ENCODE results near the gene ETFA. TPM values are rescaled to one million over a fixed set of nuclear protein-coding genes. Genes with fewer than 3 reads are reported as not detected.

ETFA gene
- polyA plus RNA-seq, 2 of the 4 experiments (the other 2 are of a cell fraction): 243 to 412 TPM

DNA sequence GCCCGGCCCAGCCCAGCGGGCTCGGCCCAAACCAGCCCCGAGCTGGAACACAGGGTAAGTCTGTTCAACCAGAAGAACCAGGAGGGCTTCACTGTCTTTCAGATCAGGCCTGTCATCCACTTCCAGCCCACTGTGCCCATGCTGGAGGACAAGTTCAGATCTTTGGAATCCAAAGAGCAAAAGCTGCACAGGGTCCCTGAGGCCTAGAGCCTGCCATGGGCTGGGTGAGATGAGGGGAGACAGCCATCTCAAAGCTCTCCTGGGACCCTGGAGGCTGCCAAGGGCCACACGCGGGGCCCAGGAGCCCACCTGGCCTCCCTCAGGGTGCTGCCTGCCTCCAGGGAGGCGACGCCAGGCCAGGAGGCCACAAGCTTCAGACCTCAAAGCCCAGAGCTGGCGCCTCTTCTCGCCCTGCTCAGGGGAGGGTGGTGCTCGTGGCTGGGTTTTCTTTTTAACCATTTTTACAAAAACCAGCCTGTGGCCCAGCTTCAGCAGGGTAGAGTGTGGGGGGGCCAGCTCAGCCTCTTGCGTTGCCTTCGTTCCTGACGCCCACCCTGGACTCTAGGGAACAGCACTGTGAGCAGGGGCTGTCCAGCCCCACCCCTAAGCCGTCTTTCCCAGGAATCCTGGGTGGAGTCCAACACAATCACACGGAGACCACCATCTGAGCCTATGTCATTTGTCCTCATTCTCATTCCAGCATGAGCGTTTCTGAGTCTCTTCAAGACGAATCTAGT, 107.0 kb downstream of the ETFA start:
- ATAC-seq (no peak), DNase-seq (ENCODE audit: low read depth in 1 of 2, low spot score in 1 of 2) (no peak), FAIRE-seq (no peak)
- no peak overlapping the region for H3K4me3 ChIP-seq
- no peaks in the 10 kb centered on the region for H3K9me3 ChIP-seq
- CTCF ChIA-PET: interaction anchor here (0.8 to 14.0 kb wide), 5 partner anchors 10 to 57 kb away, joined by 3 to 115 read pairs (median 5); no protein-coding TSS in a partner anchor
- WGBS (ENCODE audit: missing lambda C conversion rate): 91% methylated on average over 18 of the region's 18 CpGs
- H3K27ac ChIP-seq: no peak overlapping the region
- H3K4me1 ChIP-seq: peaks cover 4% of the 10 kb centered on the region
- POLR2A ChIA-PET: no interaction called here
- TF ChIP-seq RFX5 (IDR thresholded peaks at IDR 0.05) (no peak), MAZ (IDR thresholded peaks at IDR 0.05; ENCODE audit: borderline replicate concordance, low read depth, low read length) (no peak)
- H3K4me2 ChIP-seq: no peak overlapping the region

DNA sequence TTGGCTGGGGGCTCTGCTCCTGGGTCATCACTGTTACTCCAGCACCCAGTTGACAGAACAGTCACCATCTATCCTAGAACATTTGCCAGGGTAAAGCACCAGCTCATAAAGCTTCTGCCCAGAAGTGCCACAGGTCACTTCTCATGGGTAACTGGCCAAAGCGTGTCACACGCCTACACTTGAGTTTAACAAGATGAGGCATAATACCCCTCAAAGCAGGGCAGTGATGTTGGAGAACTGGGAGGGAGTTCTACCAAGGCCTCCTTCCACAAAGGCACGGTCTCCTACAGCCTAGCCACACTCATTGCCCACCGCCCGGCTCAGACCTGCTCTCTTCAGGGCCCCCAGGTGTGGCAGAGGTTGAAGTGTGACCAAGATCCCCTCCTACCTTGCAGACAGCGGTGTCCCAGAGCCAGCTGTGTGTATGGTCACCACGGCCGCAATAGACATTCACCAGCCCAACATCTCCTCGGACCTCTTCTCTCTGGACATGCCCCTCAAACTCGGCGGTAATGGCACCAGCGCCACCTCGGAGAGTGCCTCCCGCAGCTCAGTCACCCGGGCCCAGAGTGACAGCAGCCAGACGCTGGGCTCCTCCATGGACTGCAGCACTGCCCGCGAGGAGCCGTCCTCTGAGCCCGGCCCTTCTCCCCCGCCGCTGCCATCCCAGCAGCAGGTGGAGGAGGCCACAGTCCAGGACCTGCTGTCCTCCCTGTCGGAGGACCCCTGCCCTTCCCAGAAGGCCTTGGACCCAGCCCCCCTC, 107.7 kb downstream of the ETFA start:
- ATAC-seq (no peak), FAIRE-seq (no peak), DNase-seq (ENCODE audit: low read depth in 1 of 2, low spot score in 1 of 2) (no peak)
- 96% methylated on average over 22 of the region's 23 CpGs for WGBS (ENCODE audit: missing lambda C conversion rate)
- Histone ChIP-seq H3K27ac (no peak overlapping the region), H3K9me3 (no peaks in the 10 kb centered on the region), H3K4me2 (no peak overlapping the region), H3K4me3 (no peak overlapping the region), H3K4me1 (peaks cover 11% of the 10 kb centered on the region)
- CTCF ChIA-PET: interaction anchor here (0.8 to 14.0 kb wide), 4 partner anchors 11 to 57 kb away, joined by 3 to 115 read pairs (median 6); no protein-coding TSS in a partner anchor
- TF ChIP-seq HOXB5 (CRISPR knock-in tag; IDR thresholded peaks at IDR 0.05) (no peak), BHLHE40 (IDR thresholded peaks at IDR 0.05; ENCODE audit: low read depth, low read length) (no peak), CBX2 (IDR thresholded peaks at IDR 0.05; ENCODE audit: borderline replicate concordance, low read depth) (no peak), CEBPB (IDR thresholded peaks at IDR 0.05) (no peak), POLR2A (IDR thresholded peaks at IDR 0.05; ENCODE audit: low read length) (no peak), JUN (IDR thresholded peaks at IDR 0.05) (no peak), FOSB (CRISPR knock-in tag; IDR thresholded peaks at IDR 0.05) (no peak)
- TF ChIP-seq, protein P1, sequence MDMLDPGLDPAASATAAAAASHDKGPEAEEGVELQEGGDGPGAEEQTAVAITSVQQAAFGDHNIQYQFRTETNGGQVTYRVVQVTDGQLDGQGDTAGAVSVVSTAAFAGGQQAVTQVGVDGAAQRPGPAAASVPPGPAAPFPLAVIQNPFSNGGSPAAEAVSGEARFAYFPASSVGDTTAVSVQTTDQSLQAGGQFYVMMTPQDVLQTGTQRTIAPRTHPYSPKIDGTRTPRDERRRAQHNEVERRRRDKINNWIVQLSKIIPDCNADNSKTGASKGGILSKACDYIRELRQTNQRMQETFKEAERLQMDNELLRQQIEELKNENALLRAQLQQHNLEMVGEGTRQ (IDR thresholded peaks at IDR 0.05): no peak
- TF ChIP-seq, protein P2, sequence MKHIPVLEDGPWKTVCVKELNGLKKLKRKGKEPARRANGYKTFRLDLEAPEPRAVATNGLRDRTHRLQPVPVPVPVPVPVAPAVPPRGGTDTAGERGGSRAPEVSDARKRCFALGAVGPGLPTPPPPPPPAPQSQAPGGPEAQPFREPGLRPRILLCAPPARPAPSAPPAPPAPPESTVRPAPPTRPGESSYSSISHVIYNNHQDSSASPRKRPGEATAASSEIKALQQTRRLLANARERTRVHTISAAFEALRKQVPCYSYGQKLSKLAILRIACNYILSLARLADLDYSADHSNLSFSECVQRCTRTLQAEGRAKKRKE (CRISPR knock-in tag; IDR thresholded peaks at IDR 0.05; ENCODE audit: low read depth): no peak
- POLR2A ChIA-PET: no interaction called here

DNA sequence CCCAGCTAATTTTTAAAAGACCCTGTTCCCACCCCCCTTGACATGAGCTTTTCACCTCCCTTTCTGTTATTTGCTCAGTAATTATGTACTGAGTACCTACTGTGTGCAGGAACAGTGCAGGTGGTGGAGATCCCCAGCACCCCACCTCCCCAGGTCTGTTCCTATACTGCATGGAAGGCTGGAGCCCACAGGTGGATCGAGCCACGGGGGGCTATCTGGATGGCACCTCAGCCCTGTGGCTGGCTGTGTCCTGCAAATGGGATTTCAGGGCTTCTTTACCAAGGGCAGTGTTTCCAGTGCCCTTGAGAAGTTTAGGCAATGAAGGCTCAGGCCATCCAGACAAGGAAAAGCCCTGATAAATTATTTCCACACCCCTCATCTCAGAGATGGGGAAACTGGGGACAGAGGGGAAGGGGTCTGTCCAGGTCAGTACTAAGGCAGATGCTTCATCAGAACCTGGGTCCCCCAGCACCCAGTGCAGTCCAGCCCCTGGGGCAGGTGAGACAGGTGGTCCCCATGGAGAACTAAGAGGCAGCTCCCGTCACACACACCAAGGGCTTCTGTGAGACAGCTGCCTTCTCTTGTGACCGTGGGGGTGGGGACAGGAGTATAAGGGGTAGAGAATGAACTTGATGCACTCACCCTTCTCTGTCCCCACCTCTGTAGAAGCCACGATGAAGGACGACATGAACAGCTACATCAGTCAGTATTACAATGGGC, 109.6 kb downstream of the ETFA start:
- peaks cover 30% of the 10 kb centered on the region for H3K4me1 ChIP-seq
- H3K27ac ChIP-seq: no peak overlapping the region
- POLR2A ChIA-PET: interaction anchor here (0.5 kb wide), 1 partner anchor 134 kb away, joined by 4 read pairs; no protein-coding TSS in a partner anchor
- H3K9me3 ChIP-seq: no peaks in the 10 kb centered on the region
- TF ChIP-seq, protein P3, sequence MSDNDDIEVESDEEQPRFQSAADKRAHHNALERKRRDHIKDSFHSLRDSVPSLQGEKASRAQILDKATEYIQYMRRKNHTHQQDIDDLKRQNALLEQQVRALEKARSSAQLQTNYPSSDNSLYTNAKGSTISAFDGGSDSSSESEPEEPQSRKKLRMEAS (IDR thresholded peaks at IDR 0.05): no peak
- TF ChIP-seq RARB (CRISPR knock-in tag; IDR thresholded peaks at IDR 0.05): no peak
- TF ChIP-seq EP300 (IDR thresholded peaks at IDR 0.05): no peak
- no peak for TF ChIP-seq TP53 (CRISPR knock-in tag; IDR thresholded peaks at IDR 0.05)
- TF ChIP-seq FOSB (CRISPR knock-in tag; IDR thresholded peaks at IDR 0.05): no peak
- TF ChIP-seq JUNB (IDR thresholded peaks at IDR 0.05): no peak
- no peak for TF ChIP-seq RAD21 (conservative IDR thresholded peaks at IDR 0.05 in 1 of 2, IDR thresholded peaks at IDR 0.05 in 1 of 2)
- no peak for TF ChIP-seq HEYL (CRISPR knock-in tag; IDR thresholded peaks at IDR 0.05)
- no peak for TF ChIP-seq ZC3H11A (IDR thresholded peaks at IDR 0.05)
- TF ChIP-seq ZNF302 (CRISPR knock-in tag; IDR thresholded peaks at IDR 0.05): no peak
- no peak for TF ChIP-seq RCOR1 (IDR thresholded peaks at IDR 0.05; ENCODE audit: low read depth, low read length)
- TF ChIP-seq JUN (IDR thresholded peaks at IDR 0.05): no peak
- TF ChIP-seq TFCP2L1 (CRISPR knock-in tag; IDR thresholded peaks at IDR 0.05): no peak
- TF ChIP-seq MYC (IDR thresholded peaks at IDR 0.05; ENCODE audit: borderline replicate concordance, low read length): no peak
- no peak overlapping the region for H3K4me2 ChIP-seq
- WGBS (ENCODE audit: missing lambda C conversion rate): 82% methylated on average over 6 of the region's 6 CpGs
- ATAC-seq: no peak
- no peak for DNase-seq (ENCODE audit: low read depth in 1 of 2, low spot score in 1 of 2)
- H3K4me3 ChIP-seq: no peak overlapping the region
- CTCF ChIA-PET: interaction anchor here (0.9 to 14.0 kb wide), 6 partner anchors 10 to 745 kb away, joined by 4 to 115 read pairs (median 4); no protein-coding TSS in a partner anchor
- FAIRE-seq: no peak

Measured in A549 (cell line).